ENCODE results near the gene SPEF1. TPM values are rescaled to one million over a fixed set of nuclear protein-coding genes. Genes with fewer than 3 reads are reported as not detected.
A peak's percentile ranks its signal among the peaks of the same experiment; 100 is the strongest.

The SPEF1 gene
- total and polyA plus RNA-seq, 2 of the 13 experiments (the other 11 are each of a cell fraction or from before 2014, with no cell fraction given), result 0.11 to 0.27 TPM

DNA sequence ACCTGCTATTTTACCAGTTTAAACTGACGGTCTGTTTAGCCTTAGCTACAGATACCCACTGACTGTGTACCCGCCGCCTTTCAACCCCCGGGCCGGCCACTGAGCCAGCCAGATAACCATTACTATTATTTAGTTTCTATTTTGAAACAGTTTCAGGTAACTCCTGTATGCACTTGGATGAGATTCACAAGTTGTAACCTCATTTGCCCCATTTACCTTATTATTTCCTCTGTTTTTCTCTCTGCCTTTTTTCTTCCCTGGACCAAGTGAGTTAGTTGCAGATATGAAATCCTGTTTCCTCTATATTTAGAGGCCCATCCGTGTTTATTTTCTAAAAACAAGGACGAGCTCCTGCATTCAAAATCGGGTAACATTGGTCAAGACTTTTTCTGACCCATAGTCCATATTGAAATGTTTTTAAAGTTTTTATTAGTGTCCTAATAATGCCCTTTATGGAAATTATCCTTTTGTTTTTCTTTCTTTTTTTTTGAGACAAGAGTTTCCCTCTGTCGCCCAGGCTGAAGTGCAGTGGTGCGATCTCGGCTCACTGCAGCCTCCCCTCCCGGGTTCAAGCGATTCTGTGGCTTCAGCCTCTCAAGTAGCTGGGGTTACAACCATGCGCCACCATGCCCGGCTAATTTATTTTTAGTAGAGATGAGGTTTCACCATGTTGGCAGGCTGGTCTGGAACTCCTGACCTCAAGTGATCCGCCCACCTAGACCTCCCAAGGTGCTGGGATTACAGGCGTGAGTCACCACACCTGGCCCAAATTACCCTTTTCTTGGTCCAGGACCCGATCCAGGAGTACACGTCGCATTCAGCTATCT is 39.9 kb upstream of the SPEF1 start (continued):
- TF ChIP-seq ZHX2 (IDR thresholded peaks at IDR 0.05; ENCODE audit: low read depth), result no peak
- no peak for TF ChIP-seq ZHX2 (CRISPR knock-in tag; IDR thresholded peaks at IDR 0.05; ENCODE audit: borderline replicate concordance)
- 0 out of 2 replicates have a peak, but pooled peaks have one; percentile 56 for TF ChIP-seq ZNF224 (CRISPR knock-in tag; IDR thresholded peaks at IDR 0.05)
- TF ChIP-seq GMEB2 (CRISPR knock-in tag; IDR thresholded peaks at IDR 0.05; ENCODE audit: low read depth), result no peak
- no peak for TF ChIP-seq KLF13 (CRISPR knock-in tag; IDR thresholded peaks at IDR 0.05)
- no peak for TF ChIP-seq CENPX (CRISPR knock-in tag; IDR thresholded peaks at IDR 0.05)
- TF ChIP-seq, protein P1, sequence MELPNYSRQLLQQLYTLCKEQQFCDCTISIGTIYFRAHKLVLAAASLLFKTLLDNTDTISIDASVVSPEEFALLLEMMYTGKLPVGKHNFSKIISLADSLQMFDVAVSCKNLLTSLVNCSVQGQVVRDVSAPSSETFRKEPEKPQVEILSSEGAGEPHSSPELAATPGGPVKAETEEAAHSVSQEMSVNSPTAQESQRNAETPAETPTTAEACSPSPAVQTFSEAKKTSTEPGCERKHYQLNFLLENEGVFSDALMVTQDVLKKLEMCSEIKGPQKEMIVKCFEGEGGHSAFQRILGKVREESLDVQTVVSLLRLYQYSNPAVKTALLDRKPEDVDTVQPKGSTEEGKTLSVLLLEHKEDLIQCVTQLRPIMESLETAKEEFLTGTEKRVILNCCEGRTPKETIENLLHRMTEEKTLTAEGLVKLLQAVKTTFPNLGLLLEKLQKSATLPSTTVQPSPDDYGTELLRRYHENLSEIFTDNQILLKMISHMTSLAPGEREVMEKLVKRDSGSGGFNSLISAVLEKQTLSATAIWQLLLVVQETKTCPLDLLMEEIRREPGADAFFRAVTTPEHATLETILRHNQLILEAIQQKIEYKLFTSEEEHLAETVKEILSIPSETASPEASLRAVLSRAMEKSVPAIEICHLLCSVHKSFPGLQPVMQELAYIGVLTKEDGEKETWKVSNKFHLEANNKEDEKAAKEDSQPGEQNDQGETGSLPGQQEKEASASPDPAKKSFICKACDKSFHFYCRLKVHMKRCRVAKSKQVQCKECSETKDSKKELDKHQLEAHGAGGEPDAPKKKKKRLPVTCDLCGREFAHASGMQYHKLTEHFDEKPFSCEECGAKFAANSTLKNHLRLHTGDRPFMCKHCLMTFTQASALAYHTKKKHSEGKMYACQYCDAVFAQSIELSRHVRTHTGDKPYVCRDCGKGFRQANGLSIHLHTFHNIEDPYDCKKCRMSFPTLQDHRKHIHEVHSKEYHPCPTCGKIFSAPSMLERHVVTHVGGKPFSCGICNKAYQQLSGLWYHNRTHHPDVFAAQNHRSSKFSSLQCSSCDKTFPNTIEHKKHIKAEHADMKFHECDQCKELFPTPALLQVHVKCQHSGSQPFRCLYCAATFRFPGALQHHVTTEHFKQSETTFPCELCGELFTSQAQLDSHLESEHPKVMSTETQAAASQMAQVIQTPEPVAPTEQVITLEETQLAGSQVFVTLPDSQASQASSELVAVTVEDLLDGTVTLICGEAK (IDR thresholded peaks at IDR 0.05), result no peak
- TF ChIP-seq, protein P1 (CRISPR knock-in tag; IDR thresholded peaks at IDR 0.05), result no peak
- peak; percentile 4; the same call in 1 of the 2 replicates for TF ChIP-seq ZC3H4 (CRISPR knock-in tag; IDR thresholded peaks at IDR 0.05; ENCODE audit: borderline replicate concordance)
- TF ChIP-seq JUNB (CRISPR knock-in tag; IDR thresholded peaks at IDR 0.05; ENCODE audit: borderline replicate concordance), result no peak
- no peak for TF ChIP-seq ZBTB1 (CRISPR knock-in tag; IDR thresholded peaks at IDR 0.05; ENCODE audit: borderline replicate concordance)
- TF ChIP-seq ZKSCAN8 (CRISPR knock-in tag; IDR thresholded peaks at IDR 0.05; ENCODE audit: borderline replicate concordance), result no peak
